Epidermal melanocyte (primary cell): ENCODE data around the gene OOSP4A.
"Not testable (repeated sequence)": the region's sequence is repeated elsewhere in the genome, so short reads cannot be mapped to it uniquely, and the experiment has no call there.

Experiments
- DNase-seq: peaks from one replicate; pipeline ENCODE4 v3.0.0; 2011; ENCODE audit warnings: low spot score; ENCODE audit not compliant: insufficient read length

OOSP4A gene

GRCh38 chr11:59981106-59981770 is 17.4 kb downstream of the OOSP4A start:
- DNase-seq, result no peak

GRCh38 chr11:59982037-59982436 is 18.2 kb downstream of the OOSP4A start:
- DNase-seq, result not testable (repeated sequence)

GRCh38 chr11:59983212-59983611 is 19.4 kb downstream of the OOSP4A start:
- DNase-seq, result no peak

GRCh38 chr11:59984368-59984767 is 20.5 kb downstream of the OOSP4A start:
- DNase-seq, result no peak

- DNase-seq, result no peak
Measured at GRCh38 chr11:59990421-59990820, 26.6 kb downstream of the OOSP4A start.

GRCh38 chr11:59992425-59992824 is 28.6 kb downstream of the OOSP4A start:
- no peak for DNase-seq

GRCh38 chr11:59997800-59998199 is 34.0 kb downstream of the OOSP4A start:
- DNase-seq, result no peak

- no peak for DNase-seq
Measured at GRCh38 chr11:59999691-60000090, 35.9 kb downstream of the OOSP4A start.

- no peak for DNase-seq
Measured at GRCh38 chr11:60003729-60004128, 39.9 kb downstream of the OOSP4A start.

GRCh38 chr11:60005360-60005759 is 41.5 kb downstream of the OOSP4A start:
- DNase-seq, result no peak

GRCh38 chr11:60016881-60017280 is 53.0 kb downstream of the OOSP4A start, which contains the start of gene OOSP4B:
TSS of gene OOSP4B (plus strand) at chr11:60017181.
- DNase-seq, result no peak

- DNase-seq, result no peak
Measured at GRCh38 chr11:60018058-60018457, 54.2 kb downstream of the OOSP4A start.
